ENCODE measurements around the gene HS3ST6.

HS3ST6 gene

DNA sequence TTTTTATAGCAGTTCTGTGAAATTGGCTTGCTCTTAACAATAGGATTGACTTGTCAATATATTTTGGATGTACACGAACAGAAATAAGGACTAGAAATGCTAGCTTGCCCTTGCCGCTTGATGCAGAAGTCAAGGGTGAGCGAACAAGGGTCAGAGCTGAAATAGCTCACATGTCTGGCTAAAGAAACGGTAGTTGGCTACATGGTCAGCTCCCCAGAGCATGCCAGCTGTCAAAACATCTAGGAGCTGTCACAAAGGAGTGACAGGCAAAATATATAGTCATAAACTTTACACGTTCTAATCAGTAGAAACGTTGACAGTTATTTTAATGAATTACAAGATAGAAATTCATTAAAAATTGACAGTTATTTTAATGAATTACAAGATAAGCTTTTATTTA is 43.4 kb downstream of the HS3ST6 start:
- no peak for DNase-seq

DNA sequence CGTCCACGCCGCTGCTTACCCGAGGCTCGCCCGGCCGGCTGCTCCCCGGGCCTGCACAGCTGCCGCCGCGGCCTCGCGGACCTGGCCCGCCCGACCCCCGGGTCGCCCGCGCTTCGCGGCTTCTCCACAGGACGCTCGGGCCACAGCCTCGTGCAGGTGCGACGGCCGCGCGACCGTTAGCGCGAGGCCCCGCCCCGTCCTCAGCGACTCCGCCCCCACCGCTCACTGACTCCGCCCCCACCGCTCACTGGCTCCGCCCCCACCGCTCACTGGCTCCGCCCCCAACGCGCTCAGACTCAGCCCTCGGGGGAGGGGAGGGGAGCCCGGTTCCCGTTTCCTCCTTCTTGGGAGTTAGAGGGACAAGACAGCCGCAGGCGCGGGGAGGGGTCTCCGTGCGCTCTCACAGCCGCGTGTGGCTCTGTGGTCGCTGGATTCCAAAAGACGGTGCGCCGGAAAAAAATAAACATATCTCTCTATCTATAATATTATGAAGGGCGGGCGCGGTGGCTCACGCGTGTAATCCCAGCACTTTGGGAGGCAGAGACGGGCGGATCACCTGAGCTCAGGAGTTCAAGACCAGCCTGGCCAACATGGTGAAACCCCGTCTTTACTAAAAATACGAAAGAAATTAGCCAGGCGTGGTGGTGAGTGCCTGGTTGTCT is 46.1 kb downstream of the HS3ST6 start, which contains the start of gene MEIOB:
Gene MEIOB (minus strand): TSS at position 191 of the 662 bp plus-strand sequence. CDS start 3,989 bp downstream, outside the sequence.
- DNase-seq = no peak

DNA sequence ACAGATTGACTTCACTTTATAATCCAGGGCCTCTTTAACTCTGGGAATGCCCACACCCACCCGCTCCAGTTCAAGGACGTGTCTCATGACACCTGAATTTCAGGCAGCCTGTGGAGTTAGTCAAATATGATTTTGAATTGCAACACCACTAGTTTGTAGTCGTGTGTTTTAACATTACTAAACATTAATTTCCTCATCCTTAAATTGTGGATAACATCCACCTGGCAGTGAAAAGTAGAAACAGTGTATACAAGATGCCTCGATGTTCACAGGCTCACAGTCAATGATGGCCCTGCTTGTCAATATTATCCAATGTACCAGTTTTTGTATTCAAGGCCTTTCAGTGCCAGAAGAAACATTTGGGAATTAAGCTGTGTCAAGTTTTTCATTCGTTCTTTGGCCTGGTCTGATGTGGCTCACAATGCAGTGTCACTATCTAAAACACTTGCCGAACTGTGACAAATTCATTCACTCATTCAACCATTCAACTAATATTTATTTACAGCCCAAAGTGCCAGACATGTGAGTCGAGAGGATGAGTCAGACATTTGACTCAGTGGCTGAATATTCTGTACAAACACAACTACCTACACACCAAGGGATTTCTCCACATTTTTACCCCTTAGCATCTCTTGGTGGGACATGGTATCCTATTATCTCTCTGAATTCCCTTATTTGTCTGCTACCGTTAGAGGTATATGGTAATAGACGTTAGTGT is 47.7 kb downstream of the HS3ST6 start:
- no peak for DNase-seq

DNA sequence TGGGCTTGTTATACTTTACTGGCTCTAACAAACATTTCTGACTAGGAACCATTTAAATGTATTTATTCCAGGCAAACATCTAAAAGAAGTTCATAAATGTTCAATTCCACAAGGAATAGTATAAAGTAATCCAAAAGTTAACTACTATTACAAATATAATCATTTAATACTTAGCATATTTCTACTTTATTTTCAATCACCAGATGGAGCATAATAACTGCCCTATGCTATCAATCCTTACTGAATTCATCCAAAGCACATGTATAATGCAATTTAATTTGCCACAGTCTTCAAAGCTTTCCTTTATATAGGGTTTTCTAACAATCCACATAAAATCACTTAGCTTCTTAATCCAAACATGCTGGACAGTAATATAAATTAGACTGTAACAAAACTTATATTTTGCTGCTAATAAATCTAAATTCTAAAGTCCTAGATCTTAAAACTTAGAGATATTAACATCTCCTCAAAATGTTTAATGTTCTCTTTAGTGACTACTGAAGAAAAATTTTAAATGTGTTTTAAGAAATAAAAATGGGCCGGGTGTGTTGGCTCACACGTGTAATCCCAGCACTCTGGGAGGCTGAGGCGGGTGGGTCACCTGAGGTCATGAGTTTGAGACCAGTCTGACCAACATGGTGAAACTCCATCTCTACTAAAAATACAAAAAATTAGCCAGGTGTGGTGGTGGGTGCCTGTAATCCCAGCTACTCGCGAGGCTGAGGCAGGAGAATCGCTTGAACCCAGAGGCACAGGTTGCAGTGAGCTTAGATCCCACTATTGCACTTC is 52.1 kb downstream of the HS3ST6 start:
- no peak for DNase-seq

DNA sequence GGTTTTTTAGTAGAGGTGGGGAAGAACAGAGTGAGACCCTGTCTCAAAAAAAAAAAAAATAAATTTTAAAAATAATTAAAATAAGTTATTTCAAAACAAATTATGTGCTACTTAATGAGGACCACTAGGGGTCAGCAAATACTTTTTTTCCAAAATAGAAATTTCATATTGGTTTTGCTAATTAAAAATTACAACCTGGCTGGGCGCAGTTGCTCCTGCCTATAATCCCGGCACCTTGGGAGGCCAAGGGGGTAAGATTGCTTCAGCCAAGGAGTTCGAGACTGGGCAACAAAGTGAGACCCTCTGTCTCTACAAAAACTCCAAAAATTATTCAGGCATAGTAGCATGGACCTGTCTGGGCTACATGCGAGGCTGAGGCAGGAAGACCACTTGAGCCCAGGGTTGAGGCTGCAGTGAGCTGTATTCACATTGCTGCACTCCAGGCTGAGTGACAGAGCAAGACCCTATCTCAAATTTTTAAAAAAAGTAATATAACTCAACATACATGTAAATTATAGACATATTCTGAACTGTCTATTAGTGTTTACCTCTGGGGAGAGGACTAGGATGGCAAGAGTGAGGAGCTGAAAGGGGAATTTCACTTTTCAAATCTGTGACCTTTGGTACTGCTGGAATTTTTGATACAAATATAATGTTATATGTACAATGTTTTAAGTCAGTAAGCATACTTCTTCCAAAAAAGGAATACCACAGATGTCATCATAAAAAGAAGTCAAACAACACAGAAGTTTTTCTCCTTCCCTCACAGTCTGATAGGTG is 54.3 kb downstream of the HS3ST6 start:
- DNase-seq = peak; percentile 8

DNA sequence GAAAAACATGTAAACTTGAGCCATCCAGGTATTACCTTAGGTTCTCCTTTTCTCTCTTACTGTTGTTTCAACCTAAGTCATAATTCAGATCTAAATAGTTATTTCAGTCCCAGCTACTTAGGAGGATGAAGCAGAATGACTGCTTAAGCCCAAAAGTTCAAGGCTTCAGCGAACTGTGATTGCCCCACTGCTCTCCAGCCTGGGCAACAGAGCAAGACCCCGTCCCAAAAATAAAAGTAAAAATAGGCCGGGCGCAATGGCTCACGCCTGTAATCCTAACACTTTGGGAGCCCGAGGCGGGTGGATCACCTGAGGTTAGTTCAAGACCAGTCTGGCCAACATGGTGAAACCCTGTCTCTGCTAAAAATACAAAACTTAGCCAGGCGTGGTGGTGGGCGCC is 55.8 kb downstream of the HS3ST6 start:
- no peak for DNase-seq

DNA sequence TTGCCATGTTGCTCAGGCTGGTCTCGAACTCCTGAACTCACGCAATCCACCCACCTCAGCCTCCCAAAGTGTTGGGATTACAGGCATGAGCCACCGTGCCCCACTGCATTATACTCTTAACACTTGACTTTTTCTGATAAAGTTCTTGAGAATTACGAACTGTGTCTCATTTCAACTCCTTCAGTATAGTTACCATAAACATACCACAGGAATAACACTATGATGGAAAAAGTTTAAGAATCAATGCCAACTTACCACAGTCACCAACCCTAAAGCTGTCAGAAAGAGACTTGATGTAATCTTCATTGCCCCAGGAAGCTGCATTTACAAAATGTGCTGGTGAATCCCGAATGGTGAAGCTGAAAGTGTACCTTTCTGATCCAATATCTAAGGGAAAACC is 56.5 kb downstream of the HS3ST6 start:
- DNase-seq = no peak
